GM23248 (cell line): ENCODE results near the gene YPEL4. TPM values are rescaled to one million over a fixed set of nuclear protein-coding genes. Genes with fewer than 3 reads are reported as not detected.
"Not testable (repeated sequence)": the region's sequence is repeated elsewhere in the genome, so short reads cannot be mapped to it uniquely, and the experiment has no call there.

Experiments used
- DNase-seq: peaks from one replicate; pipeline ENCODE4 v3.0.0-alpha.2; 2015
- H2AFZ ChIP-seq: fragments of 200-600 bp; sonication (generic); 2 replicates; pipeline ENCODE4 v1.6.1; 2016; ENCODE audit warnings: antibody characterized with exemption
- H3F3A ChIP-seq: fragments of 200-600 bp; sonication (generic); 2 replicates; pipeline ENCODE4 v1.6.1; 2016; ENCODE audit warnings: mild to moderate bottlenecking, antibody characterized with exemption, mixed run types; ENCODE audit not compliant: insufficient read depth
- H3K27ac ChIP-seq: fragments of 200-600 bp; sonication (generic); 2 replicates; pipeline ENCODE4 v1.5.1; 2016; ENCODE audit warnings: mild to moderate bottlenecking
- H3K27me3 ChIP-seq: fragments of 200-600 bp; sonication (generic); replicated peaks from 2 replicates; pipeline ENCODE4 v1.6.1; 2016; ENCODE audit warnings: mild to moderate bottlenecking; ENCODE audit not compliant: insufficient read depth
- H3K36me3 ChIP-seq: fragments of 200-600 bp; sonication (generic); 2 replicates; pipeline ENCODE4 v1.6.1; 2016; ENCODE audit warnings: low read depth, mild to moderate bottlenecking
- H3K4me1 ChIP-seq: fragments of 200-600 bp; sonication (generic); 2 replicates; pipeline ENCODE4 v1.6.1; 2016; ENCODE audit warnings: mild to moderate bottlenecking; ENCODE audit not compliant: insufficient read depth
- H3K4me2 ChIP-seq: fragments of 200-600 bp; sonication (generic); one replicate; pipeline ENCODE4 v1.6.1; 2016; ENCODE audit warnings: mild to moderate bottlenecking; ENCODE audit not compliant: unreplicated experiment
- H3K4me3 ChIP-seq: fragments of 200-600 bp; sonication (generic); 2 replicates; pipeline ENCODE4 v1.5.1; 2016; ENCODE audit warnings: mild to moderate bottlenecking
- H3K79me2 ChIP-seq: fragments of 200-600 bp; sonication (generic); 2 replicates; pipeline ENCODE4 v1.6.1; 2016; ENCODE audit warnings: mild to moderate bottlenecking; ENCODE audit not compliant: insufficient read depth
- H3K9ac ChIP-seq: fragments of 200-600 bp; sonication (generic); 2 replicates; pipeline ENCODE4 v1.6.1; 2016; ENCODE audit warnings: mild to moderate bottlenecking
- H3K9me2 ChIP-seq: fragments of 200-600 bp; sonication (generic); 2 replicates; pipeline ENCODE4 v1.6.1; 2016; ENCODE audit warnings: mixed run types, mild to moderate bottlenecking, moderate library complexity; ENCODE audit not compliant: insufficient read depth
- H3K9me3 ChIP-seq: fragments of 200-600 bp; sonication (generic); one replicate; pipeline ENCODE4 v1.6.1; 2017; ENCODE audit warnings: low read depth
- H4K20me1 ChIP-seq: fragments of 200-600 bp; sonication (generic); 2 replicates; pipeline ENCODE4 v1.6.0; 2016; ENCODE audit not compliant: insufficient read depth
- EZH2 ChIP-seq: fragments of 200-600 bp; sonication (generic); IDR thresholded peaks from 2 replicates; pipeline ENCODE4 v1.6.1; 2018; ENCODE audit warnings: antibody characterized with exemption, mild to moderate bottlenecking; ENCODE audit not compliant: insufficient read depth, poor library complexity, severe bottlenecking
- EZH2phosphoT487 ChIP-seq: fragments of 200-600 bp; sonication (generic); IDR thresholded peaks from 2 replicates; pipeline ENCODE4 v1.6.1; 2018; ENCODE audit warnings: antibody characterized with exemption, moderate library complexity, mild to moderate bottlenecking, low read depth; ENCODE audit not compliant: insufficient read depth
- WGBS, 2 experiments: methylation state at CpG; one replicate each; pipeline ENCODE4 v1.1.6; 2015 to 2017; ENCODE audit warnings: low lambda C conversion rate in 2 of 2, low coverage in 1 of 2; ENCODE audit errors: missing lambda C conversion rate in 2 of 2; 5-methylcytosine and 5-hydroxymethylcytosine counted together
- in situ Hi-C: fragments of 300-500 bp; cut with MboI; formaldehyde crosslinking; loops from 2 replicates; pipeline ENCODE4 v1.15.0; 2020
- polyA plus RNA-seq: library from polyadenylated mRNA; unstranded; fragments of >200 nt; fragmentation: Nextera tagmentation; extraction: Ambion mirVana; gene quantifications from 2 replicates; pipeline ENCODE4 v1.2.1, GENCODE V29; 2016
- total RNA-seq: library from RNA; depleted of rRNA; stranded (reverse); fragments of >200 nt; shearing (Covaris generic); gene quantifications from 2 replicates; pipeline ENCODE4 v1.2.3, GENCODE V29; 2014; rRNA removed

YPEL4 gene
- total RNA-seq (1.7 TPM in 1 of 2 replicates, not detected in the other), polyA plus RNA-seq (0.35 and 0.49 TPM in 2 replicates)

DNA sequence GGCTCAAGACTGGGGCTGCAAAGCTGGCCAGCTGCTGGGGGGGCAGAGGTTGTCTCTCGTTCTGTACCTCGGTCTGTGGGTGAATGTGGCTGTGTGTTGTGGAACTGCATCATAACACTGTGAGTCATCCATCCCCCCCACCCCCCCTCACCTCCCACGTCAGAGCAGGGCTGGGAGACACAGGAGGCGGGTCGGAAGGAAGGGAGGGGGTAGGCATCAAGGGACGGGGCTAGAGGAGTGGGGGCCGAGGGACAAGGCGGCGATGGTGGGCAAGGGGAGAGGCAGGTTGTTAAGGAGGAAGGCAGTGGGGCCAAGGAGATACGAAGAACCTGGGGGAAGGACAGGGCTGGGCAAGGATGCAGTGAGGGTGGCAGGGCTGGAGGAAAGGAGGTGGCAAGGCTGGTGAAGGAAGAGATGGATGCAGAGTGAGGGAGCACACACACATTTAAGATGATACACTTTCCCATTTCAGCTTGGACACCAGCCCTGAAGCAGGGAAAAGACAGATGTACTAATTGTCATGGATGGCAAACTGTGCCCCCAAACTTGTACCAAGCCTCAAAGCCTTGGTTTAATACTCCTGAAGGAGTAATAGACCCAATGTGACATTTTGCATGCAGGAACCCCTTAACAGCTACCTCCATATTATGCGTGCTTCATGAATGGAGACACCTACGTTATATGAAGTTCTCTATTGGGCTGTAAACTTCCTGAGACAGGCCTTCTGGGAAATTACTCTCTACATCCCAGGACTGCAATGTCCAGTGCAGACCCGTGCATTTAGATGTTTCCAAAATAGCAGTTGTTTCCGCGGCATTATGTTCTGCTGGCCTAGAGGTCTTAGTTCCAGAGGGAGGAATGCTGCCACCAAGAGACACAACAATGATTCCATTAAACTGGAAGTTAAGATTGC is at the start of gene YPEL4:
Gene YPEL4, minus strand, starts transcription at position 87 of the 913 bp plus-strand sequence. CDS start 2,805 bp downstream, outside the sequence.
- DNase-seq, result peak; percentile 88
- Histone ChIP-seq H3K27ac (peak within 1 kb of the TSS; percentile 38; the same call in 1 of the 2 replicates), H2AFZ (peak within 1 kb of the TSS; percentile 51; the same call in 1 of the 2 replicates), H3K9me2 (no peaks in the 10 kb centered on the region), H3K27me3 (no peaks in the 10 kb centered on the region), H3K36me3 (no peaks in the 10 kb centered on the region), H3F3A (peaks cover 11% of the 10 kb centered on the region; the same call in 1 of the 2 replicates), H3K79me2 (no peaks in the 10 kb centered on the region), H3K4me3 (peak within 1 kb of the TSS; percentile 79), H3K9ac (peak within 1 kb of the TSS; percentile 70), H3K9me3 (no peaks in the 10 kb centered on the region), H3K4me2 (peak within 1 kb of the TSS; percentile 98), H4K20me1 (no peaks in the 10 kb centered on the region; the same call in 1 of the 2 replicates), H3K4me1 (peaks cover 26% of the 10 kb centered on the region)
- in situ Hi-C loops, result no loop called here
- TF ChIP-seq EZH2phosphoT487 (no peak), EZH2 (no peak)
- WGBS, 2 experiments, result 7 to 18% methylated on average over 6 to 15 of the region's 15 CpGs

DNA sequence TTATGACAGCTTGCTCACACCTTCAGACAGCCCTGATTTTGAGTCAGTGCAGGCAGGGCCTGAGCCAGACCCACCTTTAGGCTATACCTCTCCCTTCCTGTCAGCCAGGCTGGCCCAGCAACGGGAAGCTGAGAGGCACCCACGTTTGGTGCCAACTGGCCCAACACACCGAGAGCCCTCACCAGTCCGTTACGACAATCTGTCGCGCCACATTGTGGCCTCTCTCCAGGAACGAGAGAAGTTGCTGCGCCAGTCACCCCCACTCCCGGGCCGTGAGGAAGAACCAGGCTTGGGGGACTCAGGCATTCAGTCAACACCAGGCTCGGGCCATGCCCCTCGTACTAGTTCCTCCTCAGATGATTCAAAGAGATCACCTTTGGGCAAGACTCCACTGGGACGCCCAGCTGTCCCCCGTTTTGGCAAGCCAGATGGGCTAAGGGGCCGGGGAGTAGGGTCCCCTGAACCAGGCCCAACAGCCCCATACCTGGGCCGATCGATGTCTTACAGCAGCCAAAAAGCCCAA is 49.2 kb upstream of the YPEL4 start:
- H3K36me3 ChIP-seq, result peaks cover 71% of the 10 kb centered on the region
- no peak for TF ChIP-seq EZH2phosphoT487
- TF ChIP-seq EZH2, result no peak
- in situ Hi-C loops, result no loop called here

DNA sequence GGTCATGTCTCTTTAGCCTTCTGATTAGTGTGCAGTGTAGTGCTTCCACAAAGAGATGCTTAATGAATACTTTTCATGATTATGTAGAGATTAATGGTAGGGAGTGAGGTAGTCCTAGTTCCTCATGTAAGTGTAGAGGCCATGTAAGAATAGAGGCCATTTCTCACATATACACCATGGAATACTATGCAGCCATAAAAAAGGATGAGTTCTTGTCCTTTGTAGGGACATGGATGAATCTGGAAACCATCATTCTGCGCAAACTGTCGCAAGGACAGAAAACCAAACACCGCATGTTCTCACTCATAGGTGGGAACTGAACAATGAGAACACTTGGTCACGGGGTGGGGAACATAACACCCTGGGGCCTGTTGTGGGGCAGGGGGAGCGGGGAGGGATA is 40.8 kb upstream of the YPEL4 start:
- Histone ChIP-seq H3K36me3 (peaks cover 80% of the 10 kb centered on the region), H3K79me2 (peaks cover 58% of the 10 kb centered on the region)
- H3K27ac ChIP-seq, H3F3A ChIP-seq, H3K9ac ChIP-seq, H3K9me3 ChIP-seq, H2AFZ ChIP-seq, H4K20me1 ChIP-seq, H3K4me2 ChIP-seq, in situ Hi-C loops, DNase-seq, H3K4me1 ChIP-seq, H3K4me3 ChIP-seq, H3K27me3 ChIP-seq, H3K9me2 ChIP-seq: not testable (repeated sequence)
- WGBS, 2 experiments, result 99% methylated on average over 4 to 5 of the region's 5 CpGs

More for the DNA sequence above, 49.2 kb upstream of the YPEL4 start:
- DNase-seq, result no peak
- H3K9me2 ChIP-seq, result no peaks in the 10 kb centered on the region
- no peak overlapping the region for H3K4me3 ChIP-seq
- H3K27ac ChIP-seq, result no peak overlapping the region
- 82 to 89% methylated on average over 13 to 18 of the region's 18 CpGs for WGBS, 2 experiments
- H3K9ac ChIP-seq, result no peak overlapping the region
- H3K4me1 ChIP-seq, result no peaks in the 10 kb centered on the region
- no peaks in the 10 kb centered on the region for H3K27me3 ChIP-seq
- H2AFZ ChIP-seq, result no peak overlapping the region
- peaks cover 25% of the 10 kb centered on the region for H3F3A ChIP-seq
- H3K79me2 ChIP-seq, result peaks cover 4% of the 10 kb centered on the region; the same call in 1 of the 2 replicates
- no peaks in the 10 kb centered on the region for H3K9me3 ChIP-seq
- H4K20me1 ChIP-seq, result no peaks in the 10 kb centered on the region
- H3K4me2 ChIP-seq, result no peak overlapping the region

DNA sequence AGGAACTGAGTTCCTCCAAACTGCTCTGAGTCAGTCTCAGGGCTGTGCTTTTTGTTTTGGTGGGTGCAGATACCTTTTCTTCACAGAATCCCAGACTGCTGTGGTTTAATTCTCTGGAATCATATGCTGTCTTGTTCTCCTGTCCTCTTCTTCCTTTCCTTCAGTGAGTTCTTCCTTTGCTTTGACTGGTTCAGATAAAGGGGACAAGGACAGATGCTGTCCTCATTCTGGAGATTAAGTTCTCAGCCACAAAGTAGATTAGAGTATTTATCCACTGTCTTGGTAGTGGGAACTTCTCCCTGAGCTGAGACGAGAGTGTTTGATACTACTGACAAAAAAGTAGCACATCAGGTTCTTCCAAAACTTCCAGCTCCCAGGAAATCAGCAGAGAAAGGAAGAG is 31.5 kb upstream of the YPEL4 start:
- H3K4me3 ChIP-seq, result no peak overlapping the region
- H3F3A ChIP-seq, result peaks cover 6% of the 10 kb centered on the region; the same call in 1 of the 2 replicates
- no peaks in the 10 kb centered on the region for H4K20me1 ChIP-seq
- no peaks in the 10 kb centered on the region for H3K9me3 ChIP-seq
- no peak for DNase-seq
- no peak overlapping the region for H3K27ac ChIP-seq
- in situ Hi-C loops, result no loop called here
- no peak overlapping the region for H3K9ac ChIP-seq
- no peak overlapping the region for H3K4me2 ChIP-seq
- no peak overlapping the region for H2AFZ ChIP-seq
- no peaks in the 10 kb centered on the region for H3K27me3 ChIP-seq
- peaks cover 100% of the 10 kb centered on the region for H3K79me2 ChIP-seq
- H3K4me1 ChIP-seq, result peaks cover 18% of the 10 kb centered on the region
- 61 to 63% methylated on average over 1 of the region's 1 CpG for WGBS, 2 experiments
- no peak for TF ChIP-seq EZH2
- no peak for TF ChIP-seq EZH2phosphoT487
- peaks cover 24% of the 10 kb centered on the region for H3K36me3 ChIP-seq
- H3K9me2 ChIP-seq, result no peaks in the 10 kb centered on the region
